Neuronal stem cell (in vitro differentiated cells): ENCODE data around the gene ADAMTSL4.

Experiments used
- DNase-seq: peaks from one replicate; pipeline ENCODE4 v3.0.0-alpha.2; 2013; ENCODE audit warnings: low spot score
- H2AFZ ChIP-seq: one replicate; pipeline ENCODE4 v1.6.1; 2013; ENCODE audit warnings: mild to moderate bottlenecking, low read length, inconsistent platforms
- H2AK5ac ChIP-seq: 2 replicates; pipeline ENCODE4 v1.6.1; 2013; ENCODE audit warnings: low read depth, mild to moderate bottlenecking, inconsistent platforms, low read length, moderate library complexity, mixed read lengths
- H2BK120ac ChIP-seq: 2 replicates; pipeline ENCODE4 v1.6.1; 2013; ENCODE audit warnings: low read depth, mild to moderate bottlenecking, inconsistent platforms, low read length, moderate library complexity, mixed read lengths
- H2BK12ac ChIP-seq: one replicate; pipeline ENCODE4 v1.6.1; 2013; ENCODE audit warnings: low read length, inconsistent platforms
- H2BK15ac ChIP-seq: 2 replicates; pipeline ENCODE4 v1.6.1; 2013; ENCODE audit warnings: mild to moderate bottlenecking, low read length, inconsistent platforms, mixed read lengths
- H2BK5ac ChIP-seq: one replicate; pipeline ENCODE4 v1.6.1; 2013; ENCODE audit warnings: inconsistent platforms, mild to moderate bottlenecking, low read length, moderate library complexity
- H3K14ac ChIP-seq: one replicate; pipeline ENCODE4 v1.6.1; 2013; ENCODE audit warnings: low read length, inconsistent platforms
- H3K18ac ChIP-seq: 2 replicates; pipeline ENCODE4 v1.6.1; 2013; ENCODE audit warnings: low read length, inconsistent platforms
- H3K23ac ChIP-seq: 2 replicates; pipeline ENCODE4 v1.6.1; 2013; ENCODE audit warnings: low read depth, mild to moderate bottlenecking, mixed read lengths, low read length, inconsistent platforms; ENCODE audit not compliant: poor library complexity
- H3K27ac ChIP-seq: replicated peaks from 3 replicates; pipeline ENCODE4 v1.5.1; 2013; ENCODE audit warnings: low read length, inconsistent platforms
- H3K27me3 ChIP-seq, 3 experiments: 2 replicates each; pipeline ENCODE4 v1.6.1; 2013; ENCODE audit warnings: low read length in 3 of 3, mild to moderate bottlenecking in 2 of 3, inconsistent platforms in 1 of 3, low read depth in 1 of 3, mixed read lengths in 1 of 3, moderate library complexity in 1 of 3; ENCODE audit not compliant: control insufficient read depth in 3 of 3, insufficient read depth in 3 of 3
- H3K36me3 ChIP-seq, 2 donors: replicated peaks in 1 of 2; 2 replicates each; pipeline ENCODE4 v1.6.1; 2013; ENCODE audit warnings: low read length in 2 of 2; ENCODE audit not compliant: control insufficient read depth in 2 of 2, insufficient read depth in 2 of 2
- H3K4ac ChIP-seq: 2 replicates; pipeline ENCODE4 v1.6.1; 2013; ENCODE audit warnings: inconsistent platforms, mild to moderate bottlenecking, low read length, moderate library complexity
- H3K4me1 ChIP-seq, 2 donors: 1 replicate in 1 of 2; 2 replicates in 1 of 2; pipeline ENCODE4 v1.6.1; 2013; ENCODE audit warnings: low read length in 2 of 2, low read depth in 1 of 2; ENCODE audit not compliant: control insufficient read depth in 2 of 2, insufficient read depth in 1 of 2
- H3K4me2 ChIP-seq: one replicate; pipeline ENCODE4 v1.6.1; 2013; ENCODE audit warnings: mild to moderate bottlenecking, low read length, inconsistent platforms; ENCODE audit not compliant: insufficient read depth, poor library complexity, severe bottlenecking
- H3K4me3 ChIP-seq, 2 donors: 2 replicates each; pipeline ENCODE4 v1.5.1; 2013; ENCODE audit warnings: low read length in 2 of 2, mild to moderate bottlenecking in 2 of 2, inconsistent platforms in 1 of 2, moderate library complexity in 1 of 2
- H3K79me1 ChIP-seq: one replicate; pipeline ENCODE4 v1.6.1; 2013; ENCODE audit warnings: low read depth, mild to moderate bottlenecking, inconsistent platforms, low read length, moderate library complexity
- H3K9ac ChIP-seq: one replicate; pipeline ENCODE4 v1.6.1; 2013; ENCODE audit warnings: mild to moderate bottlenecking, low read depth, low read length, inconsistent platforms; ENCODE audit not compliant: poor library complexity
- H3K9me3 ChIP-seq, 2 donors: replicated peaks in 1 of 2; 2 replicates each; pipeline versions ENCODE3 to v1.6.1; 2013; ENCODE audit warnings: low read length in 2 of 2, mild to moderate bottlenecking in 2 of 2, inconsistent platforms in 1 of 2, low read depth in 1 of 2, mixed read lengths in 1 of 2, moderate library complexity in 1 of 2; ENCODE audit not compliant: control insufficient read depth in 2 of 2, insufficient read depth in 1 of 2
- H4K8ac ChIP-seq: one replicate; pipeline ENCODE4 v1.6.1; 2013; ENCODE audit warnings: low read depth, mild to moderate bottlenecking, inconsistent platforms, low read length, moderate library complexity
- H4K91ac ChIP-seq: one replicate; pipeline ENCODE4 v1.6.1; 2013; ENCODE audit warnings: low read length, low read depth, mild to moderate bottlenecking, inconsistent platforms; ENCODE audit not compliant: poor library complexity
- WGBS, 2 donors: extraction: QIAGEN DNeasy Blood & Tissue Kit; methylation state at CpG; one replicate each; pipeline ENCODE4 v1.1.7; 2013; ENCODE audit warnings: missing lambda C conversion rate in 2 of 2, mixed read lengths in 1 of 2; ENCODE audit not compliant: insufficient read length in 2 of 2, insufficient replicate concordance in 1 of 2; ENCODE audit errors: extremely low coverage in 2 of 2; 5-methylcytosine and 5-hydroxymethylcytosine counted together

ADAMTSL4 gene

DNA sequence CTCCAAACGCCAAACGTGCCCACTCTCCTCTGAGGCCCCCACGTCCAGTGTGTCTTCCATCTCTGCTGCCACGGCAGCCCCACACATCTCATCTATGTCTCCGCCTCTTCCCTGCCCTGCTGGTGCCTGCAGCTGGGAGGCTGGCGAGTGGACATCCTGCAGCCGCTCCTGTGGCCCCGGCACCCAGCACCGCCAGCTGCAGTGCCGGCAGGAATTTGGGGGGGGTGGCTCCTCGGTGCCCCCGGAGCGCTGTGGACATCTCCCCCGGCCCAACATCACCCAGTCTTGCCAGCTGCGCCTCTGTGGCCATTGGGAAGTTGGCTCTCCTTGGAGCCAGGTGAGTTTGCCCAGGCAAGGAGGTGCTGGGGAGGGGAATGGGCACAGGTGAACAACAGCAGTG, 8.6 kb downstream of the ADAMTSL4 start:
- Histone ChIP-seq H3K4me2 (no peak overlapping the region), H3K18ac (peak overlapping the region; percentile 20), H3K27me3 (no peaks in the 10 kb centered on the region), H2BK12ac (no peak overlapping the region), H2BK120ac (no peak overlapping the region), H3K27ac (no peak overlapping the region), H3K9me3 (peaks cover 0 to 2% of the 10 kb centered on the region in 2 donors), H3K14ac (no peak overlapping the region), H4K8ac (no peak overlapping the region), H3K4me1 (peaks cover 12 to 17% of the 10 kb centered on the region in 2 donors), H3K4me3 (no peak overlapping the region), H2AFZ (no peak overlapping the region), H2AK5ac (no peak overlapping the region), H2BK15ac (peak overlapping the region; percentile 2), H4K91ac (peak overlapping the region; percentile 15), H3K4ac (no peak overlapping the region), H3K23ac (peak overlapping the region; percentile 81), H3K36me3 (peaks cover 3 to 4% of the 10 kb centered on the region in 2 donors), H3K79me1 (peaks cover 5% of the 10 kb centered on the region), H2BK5ac (peak overlapping the region; percentile 6), H3K9ac (no peak overlapping the region)
- no CpG with 5 or more reads among the region's 15 CpGs for WGBS, 2 donors
- DNase-seq = no peak

- H3K27me3 ChIP-seq = no peaks in the 10 kb centered on the region
- H3K79me1 ChIP-seq = peaks cover 5% of the 10 kb centered on the region
- no peak overlapping the region for H4K8ac ChIP-seq
- no peak overlapping the region for H3K4ac ChIP-seq
- H3K9me3 ChIP-seq = peaks cover 0 to 2% of the 10 kb centered on the region in 2 donors
- no peak overlapping the region for H3K27ac ChIP-seq
- no CpG with 5 or more reads among the region's 15 CpGs for WGBS, 2 donors
- H2AK5ac ChIP-seq = peak overlapping the region; percentile 59
- H2BK120ac ChIP-seq = no peak overlapping the region
- no peak overlapping the region for H3K9ac ChIP-seq
- H3K18ac ChIP-seq = no peak overlapping the region
- peaks cover 3 to 4% of the 10 kb centered on the region in 2 donors for H3K36me3 ChIP-seq
- no peak overlapping the region for H3K23ac ChIP-seq
- H4K91ac ChIP-seq = no peak overlapping the region
- no peak overlapping the region for H3K14ac ChIP-seq
- no peak overlapping the region for H2AFZ ChIP-seq
- H3K4me1 ChIP-seq = peaks cover 16 to 22% of the 10 kb centered on the region in 2 donors
- H2BK5ac ChIP-seq = peak overlapping the region; percentile 58
- H2BK15ac ChIP-seq = no peak overlapping the region
- no peak for DNase-seq
- H3K4me2 ChIP-seq = no peak overlapping the region
- H2BK12ac ChIP-seq = no peak overlapping the region
- no peak overlapping the region for H3K4me3 ChIP-seq
These were observed 9.1 kb downstream of the ADAMTSL4 start for GRCh38 chr1:150558303-150558704.

DNA sequence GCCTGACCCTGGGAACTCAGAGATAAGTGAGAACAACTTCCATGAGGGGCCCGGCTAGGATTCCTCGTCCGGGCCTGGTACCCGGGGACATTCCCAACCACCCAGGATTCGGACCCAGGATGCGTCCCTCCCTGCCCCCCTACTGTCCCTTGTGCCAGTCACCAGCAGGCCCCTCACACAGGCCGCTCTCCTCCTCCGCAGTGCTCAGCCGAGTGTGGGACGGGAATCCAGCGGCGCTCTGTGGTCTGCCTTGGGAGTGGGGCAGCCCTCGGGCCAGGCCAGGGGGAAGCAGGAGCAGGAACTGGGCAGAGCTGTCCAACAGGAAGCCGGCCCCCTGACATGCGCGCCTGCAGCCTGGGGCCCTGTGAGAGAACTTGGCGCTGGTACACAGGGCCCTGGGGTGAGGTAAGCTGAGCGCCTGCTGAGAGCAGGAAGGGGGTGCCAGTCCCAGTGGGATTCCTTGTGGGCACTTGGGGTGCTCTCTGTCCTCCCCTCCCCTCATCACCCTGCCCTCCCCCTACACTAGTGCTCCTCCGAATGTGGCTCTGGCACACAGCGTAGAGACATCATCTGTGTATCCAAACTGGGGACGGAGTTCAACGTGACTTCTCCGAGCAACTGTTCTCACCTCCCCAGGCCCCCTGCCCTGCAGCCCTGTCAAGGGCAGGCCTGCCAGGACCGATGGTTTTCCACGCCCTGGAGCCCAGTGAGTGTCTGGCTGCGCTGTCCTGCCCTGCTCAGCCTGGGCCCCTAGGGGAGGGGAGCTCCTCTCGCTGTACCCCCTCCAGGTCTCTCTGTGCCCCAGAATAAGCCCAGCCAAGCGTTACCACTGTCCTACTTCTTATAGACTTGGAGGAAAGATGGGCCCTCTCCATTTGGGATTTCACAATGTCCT, 9.8 kb downstream of the ADAMTSL4 start:
- Histone ChIP-seq H3K36me3 (peaks cover 3 to 4% of the 10 kb centered on the region in 2 donors), H3K9me3 (peaks cover 0 to 2% of the 10 kb centered on the region in 2 donors), H3K4me2 (no peak overlapping the region), H4K91ac (no peak overlapping the region), H2AFZ (no peak overlapping the region), H2BK5ac (peak overlapping the region; percentile 58), H2BK15ac (peak overlapping the region; percentile 54), H2BK120ac (no peak overlapping the region), H3K4me1 (peaks cover 23 to 28% of the 10 kb centered on the region in 2 donors), H3K27me3 (no peaks in the 10 kb centered on the region), H3K14ac (no peak overlapping the region), H3K18ac (peak overlapping the region; percentile 74), H3K4me3 (no peak overlapping the region), H3K9ac (peak overlapping the region; percentile 77), H3K27ac (no peak overlapping the region), H2BK12ac (no peak overlapping the region), H2AK5ac (peak overlapping the region; percentile 59), H3K23ac (peak overlapping the region; percentile 45), H3K79me1 (peaks cover 6% of the 10 kb centered on the region), H4K8ac (no peak overlapping the region), H3K4ac (no peak overlapping the region)
- no peak for DNase-seq
- WGBS, 2 donors = no CpG with 5 or more reads among the region's 28 CpGs

- no peak overlapping the region for H3K4me3 ChIP-seq
- no peak overlapping the region for H2BK15ac ChIP-seq
- no peak overlapping the region for H2BK120ac ChIP-seq
- H4K91ac ChIP-seq = no peak overlapping the region
- WGBS, 2 donors = no CpG with 5 or more reads among the region's 10 CpGs
- peaks cover 25 to 30% of the 10 kb centered on the region in 2 donors for H3K4me1 ChIP-seq
- no peak overlapping the region for H3K23ac ChIP-seq
- peaks cover 3 to 4% of the 10 kb centered on the region in 2 donors for H3K36me3 ChIP-seq
- no peak for DNase-seq
- H3K9ac ChIP-seq = no peak overlapping the region
- H2AK5ac ChIP-seq = peak overlapping the region; percentile 36
- H3K27ac ChIP-seq = no peak overlapping the region
- no peak overlapping the region for H3K18ac ChIP-seq
- peaks cover 0 to 2% of the 10 kb centered on the region in 2 donors for H3K9me3 ChIP-seq
- no peak overlapping the region for H2AFZ ChIP-seq
- H3K14ac ChIP-seq = no peak overlapping the region
- H2BK12ac ChIP-seq = no peak overlapping the region
- no peak overlapping the region for H4K8ac ChIP-seq
- no peak overlapping the region for H2BK5ac ChIP-seq
- H3K4me2 ChIP-seq = no peak overlapping the region
- no peak overlapping the region for H3K4ac ChIP-seq
- H3K79me1 ChIP-seq = peaks cover 6% of the 10 kb centered on the region
- H3K27me3 ChIP-seq = no peaks in the 10 kb centered on the region
These were observed 10.4 kb downstream of the ADAMTSL4 start for GRCh38 chr1:150559656-150560010.
